Measurements from ENCODE around the gene S1PR2. TPM values are rescaled to one million over a fixed set of nuclear protein-coding genes. Genes with fewer than 3 reads are reported as not detected.

The S1PR2 gene
- total RNA-seq, 6 donors from 2014 or later, result 9.1 to 30.0 (median 16.0) TPM

- ATAC-seq (ENCODE audit: low FRiP score in 2 of 2) (peak in 1 of 2 donors; percentile 8), DNase-seq (peak in 1 of 2 donors; percentile 67)
- WGBS, 2 donors, result 65% methylated on average over 28 of the region's 28 CpGs; no CpG with 5 or more reads in 1 of the 2 donors
- Histone ChIP-seq H3K4me1 (peaks cover 19 to 53% (median 25%) of the 10 kb centered on the region in 4 donors), H3K27ac (peak overlapping the region; percentile 70 to 95 (median 82)), H3K9me3 (no peaks in the 10 kb centered on the region), H3K36me3 (peaks cover 6 to 16% (median 13%) of the 10 kb centered on the region in 4 donors), H3K4me3 (peak overlapping the region in 1 of 4 donors; percentile 23), H3K27me3 (no peaks in the 10 kb centered on the region)
- peak in 1 of 4 donors; percentile 13 for TF ChIP-seq POLR2A (IDR thresholded peaks at IDR 0.05)
- no peak for TF ChIP-seq CTCF (IDR thresholded peaks at IDR 0.05)
- peak in 1 of 4 donors; percentile 11 for TF ChIP-seq EP300 (IDR thresholded peaks at IDR 0.05)
- no peak for TF ChIP-seq POLR2AphosphoS5 (IDR thresholded peaks at IDR 0.05)
Observed at GRCh38 chr19:10227026-10227971, 3.8 kb downstream of the S1PR2 start.

DNA sequence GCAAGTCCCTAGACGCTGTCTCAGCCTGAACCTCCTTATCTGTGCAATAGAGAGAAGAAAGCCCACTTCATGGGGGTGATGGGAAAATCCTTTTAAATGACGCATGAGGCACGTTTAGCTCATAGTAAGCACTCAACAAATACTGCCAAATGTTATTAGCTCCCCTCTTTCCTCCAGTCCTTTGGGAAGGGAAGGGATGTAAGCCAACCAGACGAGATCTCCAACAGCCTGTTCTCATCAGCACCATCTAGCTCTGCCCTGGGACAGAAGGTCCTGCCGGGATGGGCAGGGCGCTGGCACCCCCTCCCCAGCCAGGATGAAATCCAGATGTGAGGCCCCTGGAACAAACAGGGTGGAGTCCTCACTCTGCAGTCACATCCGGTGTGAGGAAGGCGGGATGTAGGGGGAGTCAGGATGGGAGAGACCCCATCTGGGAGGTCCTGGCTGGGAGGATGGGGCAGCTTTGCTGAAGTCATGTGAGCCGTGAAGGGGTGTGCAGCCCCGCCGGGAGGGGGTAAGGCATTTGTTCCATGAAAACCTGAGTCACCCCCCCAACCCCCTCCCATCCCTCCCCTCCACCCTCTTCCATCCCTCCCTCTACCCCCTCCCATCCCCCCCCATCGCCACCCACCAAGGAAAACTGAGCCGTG lies 4.6 kb downstream of the S1PR2 start:
- peak overlapping the region in 1 of 4 donors; percentile 23 for H3K4me3 ChIP-seq
- WGBS, 2 donors, result 65 to 69% methylated on average over 11 to 13 of the region's 13 CpGs

GRCh38 chr19:10226021-10226375 lies 5.1 kb downstream of the S1PR2 start:
- peak in 1 of 2 donors; percentile 0 for ATAC-seq (ENCODE audit: low FRiP score in 2 of 2)
- H3K36me3 ChIP-seq, result peaks cover 6 to 16% (median 13%) of the 10 kb centered on the region in 4 donors
- no peaks in the 10 kb centered on the region for H3K9me3 ChIP-seq
- peak overlapping the region; percentile 67 to 76 (median 74) for H3K27ac ChIP-seq
- DNase-seq, result no peak
- H3K27me3 ChIP-seq, result no peaks in the 10 kb centered on the region
- H3K4me3 ChIP-seq, result no peak overlapping the region
- no peak for TF ChIP-seq POLR2A (IDR thresholded peaks at IDR 0.05)
- H3K4me1 ChIP-seq, result peaks cover 19 to 42% (median 20%) of the 10 kb centered on the region in 4 donors
- 75 to 87% methylated on average over 5 to 6 of the region's 6 CpGs for WGBS, 2 donors

More for the DNA sequence above, 4.6 kb downstream of the S1PR2 start:
- H3K27me3 ChIP-seq, result no peaks in the 10 kb centered on the region
- ATAC-seq (ENCODE audit: low FRiP score in 2 of 2) (peak; percentile 70 to 82), DNase-seq (peak; percentile 37 to 88)
- H3K27ac ChIP-seq, result peak overlapping the region; percentile 71 to 95 (median 85)
- H3K36me3 ChIP-seq, result peaks cover 6 to 16% (median 13%) of the 10 kb centered on the region in 4 donors
- peaks cover 19 to 47% (median 21%) of the 10 kb centered on the region in 4 donors for H3K4me1 ChIP-seq
- H3K9me3 ChIP-seq, result no peaks in the 10 kb centered on the region
- peak in 3 of 4 donors; percentile 29 to 72 (median 55) for TF ChIP-seq EP300 (IDR thresholded peaks at IDR 0.05)
- peak; percentile 92 to 94 for TF ChIP-seq POLR2AphosphoS5 (IDR thresholded peaks at IDR 0.05)
- TF ChIP-seq POLR2A (IDR thresholded peaks at IDR 0.05), result no peak

DNA sequence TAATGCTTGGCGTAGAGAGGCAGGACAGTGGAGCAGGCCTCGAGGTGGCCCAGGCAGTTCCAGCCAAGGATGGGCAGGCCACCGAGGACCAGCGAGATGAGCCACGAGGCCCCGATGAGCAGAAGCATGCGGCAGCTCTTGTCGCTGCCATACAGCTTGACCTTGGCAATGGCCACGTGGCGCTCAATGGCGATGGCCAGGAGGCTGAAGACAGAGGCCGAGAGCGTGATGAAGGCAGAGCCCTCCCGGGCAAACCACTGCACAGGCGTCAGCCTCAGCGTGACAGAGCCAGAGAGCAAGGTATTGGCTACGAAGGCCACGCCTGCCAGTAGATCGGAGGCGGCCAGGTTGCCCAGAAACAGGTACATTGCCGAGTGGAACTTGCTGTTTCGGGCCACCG lies 6.8 kb downstream of the S1PR2 start:
- DNase-seq (peak in 1 of 2 donors; percentile 73), ATAC-seq (ENCODE audit: low FRiP score in 2 of 2) (no peak)
- Histone ChIP-seq H3K9me3 (no peaks in the 10 kb centered on the region), H3K27ac (peak overlapping the region in 2 of 4 donors; percentile 72 to 75), H3K36me3 (peaks cover 6 to 16% (median 13%) of the 10 kb centered on the region in 4 donors), H3K4me3 (no peak overlapping the region), H3K27me3 (no peaks in the 10 kb centered on the region), H3K4me1 (peaks cover 7 to 36% (median 11%) of the 10 kb centered on the region in 4 donors)
- 97 to 98% methylated on average over 7 to 23 of the region's 23 CpGs for WGBS, 2 donors
- TF ChIP-seq EP300 (IDR thresholded peaks at IDR 0.05), result no peak
- TF ChIP-seq CTCF (IDR thresholded peaks at IDR 0.05), result no peak
- no peak for TF ChIP-seq POLR2A (IDR thresholded peaks at IDR 0.05)
- no peak for TF ChIP-seq POLR2AphosphoS5 (IDR thresholded peaks at IDR 0.05)

- 94 to 98% methylated on average over 18 to 25 of the region's 28 CpGs for WGBS, 2 donors
- Histone ChIP-seq H3K27me3 (no peaks in the 10 kb centered on the region), H3K36me3 (peaks cover 6 to 16% (median 13%) of the 10 kb centered on the region in 4 donors), H3K9me3 (no peaks in the 10 kb centered on the region), H3K4me1 (peaks cover 5 to 31% (median 5%) of the 10 kb centered on the region in 4 donors), H3K4me3 (no peak overlapping the region), H3K27ac (peak overlapping the region in 1 of 4 donors; percentile 75)
- DNase-seq, result peak in 1 of 2 donors; percentile 74
- no peak for TF ChIP-seq POLR2A (IDR thresholded peaks at IDR 0.05)
- TF ChIP-seq CTCF (IDR thresholded peaks at IDR 0.05), result no peak
- no peak for TF ChIP-seq POLR2AphosphoS5 (IDR thresholded peaks at IDR 0.05)
- TF ChIP-seq EP300 (IDR thresholded peaks at IDR 0.05), result no peak
- ATAC-seq (ENCODE audit: low FRiP score in 2 of 2), result no peak
Observed at GRCh38 chr19:10223488-10224213, 7.5 kb downstream of the S1PR2 start.
